ENCODE results near the gene TMC5. TPM values are rescaled to one million over a fixed set of nuclear protein-coding genes. Genes with fewer than 3 reads are reported as not detected.

TMC5 gene
- total RNA-seq, 1 donor from 2014 or later = not detected

DNA sequence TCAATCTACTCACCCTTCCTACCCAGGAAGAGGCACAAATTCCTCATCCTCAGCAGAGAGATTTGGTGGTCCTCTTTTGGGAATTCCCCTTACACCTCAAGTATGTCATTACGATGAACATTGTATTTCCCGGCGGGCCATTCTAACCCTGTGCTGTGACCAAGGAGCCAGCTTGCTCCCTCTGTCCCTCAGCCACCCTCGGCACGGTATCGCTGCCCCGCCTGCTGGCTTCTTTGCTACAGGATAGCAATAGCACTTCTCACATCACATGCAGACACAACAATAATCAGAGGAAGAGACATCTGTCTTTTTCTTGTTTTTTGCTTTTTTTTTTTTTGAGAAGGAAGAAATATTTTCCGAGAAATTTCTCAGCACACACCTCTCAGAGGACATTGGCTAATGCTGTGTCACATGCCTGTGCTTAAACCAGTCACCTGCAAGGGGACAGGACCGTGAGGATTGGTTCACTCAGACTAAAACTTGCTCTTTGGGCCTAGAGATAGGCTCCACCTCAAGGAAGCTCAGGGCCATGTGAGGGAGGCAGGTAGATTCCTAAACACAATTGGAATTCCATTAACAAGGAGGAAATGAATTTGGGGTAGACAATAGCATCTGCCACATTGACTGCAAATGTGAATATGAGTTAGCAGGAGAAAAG, 41.2 kb downstream of the TMC5 start:
- intact Hi-C loops (cut with micrococcal nuclease) = no loop called here
- no peak overlapping the region for H3K4me3 Mint-ChIP-seq

DNA sequence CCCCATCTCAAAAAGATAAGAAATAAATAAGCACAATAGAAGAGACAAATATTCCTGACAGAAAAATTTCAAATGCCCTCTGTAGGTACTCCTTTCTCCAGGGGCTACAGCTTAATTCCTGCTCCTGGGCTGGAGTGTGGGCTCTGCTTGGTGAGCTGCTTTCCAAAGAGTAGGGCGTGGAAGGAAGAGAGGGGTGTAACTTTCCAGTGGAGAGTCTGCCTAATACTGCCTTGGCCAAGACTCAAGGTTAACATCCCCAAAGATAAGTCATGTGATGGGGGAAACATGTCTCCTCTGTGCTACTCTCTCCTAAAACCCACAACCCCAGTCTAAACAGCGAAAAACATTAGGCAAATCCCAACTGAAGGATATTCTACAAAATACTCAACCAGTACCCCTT, 42.7 kb downstream of the TMC5 start:
- Mint-ChIP-seq H3K27me3 (peaks cover 8% of the 10 kb centered on the region), H3K4me1 (no peaks in the 10 kb centered on the region), H3K27ac (no peak overlapping the region), H3K9me3 (no peaks in the 10 kb centered on the region), H3K4me3 (no peak overlapping the region), H3K36me3 (ENCODE audit: low read depth) (no peaks in the 10 kb centered on the region)
- intact Hi-C loops (cut with micrococcal nuclease) = no loop called here
- DNase-seq = no peak

More for the DNA sequence above, 41.2 kb downstream of the TMC5 start:
- DNase-seq = no peak
- Mint-ChIP-seq H3K4me1 (no peaks in the 10 kb centered on the region), H3K9me3 (no peaks in the 10 kb centered on the region), H3K36me3 (ENCODE audit: low read depth) (no peaks in the 10 kb centered on the region), H3K27ac (no peak overlapping the region), H3K27me3 (peaks cover 8% of the 10 kb centered on the region)

DNA sequence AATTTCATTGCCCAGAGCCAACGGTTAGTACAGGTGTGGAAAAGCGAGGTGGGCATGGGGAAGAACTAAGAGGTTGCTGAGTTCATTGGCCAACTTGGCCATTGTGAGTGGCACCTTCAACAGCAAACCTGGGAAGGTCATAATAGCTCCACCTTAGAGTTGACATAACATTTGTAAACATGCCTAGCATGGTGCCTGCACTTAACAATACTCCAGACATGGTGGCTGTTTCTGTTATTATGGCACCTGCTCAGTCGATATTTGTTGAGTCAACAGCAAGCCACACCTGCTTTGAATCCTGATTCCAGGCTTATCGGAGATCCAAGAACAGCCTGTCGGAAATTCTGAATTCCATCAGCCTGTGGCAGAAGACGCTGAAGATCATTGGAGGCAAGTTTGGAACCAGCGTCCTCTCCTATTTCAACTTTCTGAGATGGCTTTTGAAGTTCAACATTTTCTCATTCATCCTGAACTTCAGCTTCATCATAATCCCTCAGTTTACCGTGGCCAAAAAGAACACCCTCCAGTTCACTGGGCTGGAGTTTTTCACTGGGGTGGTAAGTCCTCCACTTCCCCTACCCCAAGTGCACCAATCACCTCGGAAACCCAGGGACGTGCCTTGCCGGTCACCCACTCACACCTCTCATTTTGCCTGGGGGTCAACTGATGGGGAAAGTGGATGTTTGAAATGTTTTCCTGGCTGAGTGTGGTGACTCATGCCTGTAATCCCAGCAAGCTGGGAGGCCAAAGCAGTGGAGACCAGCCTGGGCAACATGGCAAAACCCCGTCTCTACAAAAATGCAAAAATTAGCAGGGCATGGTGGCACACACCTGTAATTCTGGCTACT, 46.0 kb downstream of the TMC5 start:
- Mint-ChIP-seq H3K4me1 (no peaks in the 10 kb centered on the region), H3K27ac (no peak overlapping the region), H3K27me3 (peaks cover 8% of the 10 kb centered on the region), H3K36me3 (ENCODE audit: low read depth) (no peaks in the 10 kb centered on the region), H3K9me3 (no peaks in the 10 kb centered on the region), H3K4me3 (no peak overlapping the region)
- no peak for DNase-seq
- intact Hi-C loops (cut with micrococcal nuclease) = no loop called here

DNA sequence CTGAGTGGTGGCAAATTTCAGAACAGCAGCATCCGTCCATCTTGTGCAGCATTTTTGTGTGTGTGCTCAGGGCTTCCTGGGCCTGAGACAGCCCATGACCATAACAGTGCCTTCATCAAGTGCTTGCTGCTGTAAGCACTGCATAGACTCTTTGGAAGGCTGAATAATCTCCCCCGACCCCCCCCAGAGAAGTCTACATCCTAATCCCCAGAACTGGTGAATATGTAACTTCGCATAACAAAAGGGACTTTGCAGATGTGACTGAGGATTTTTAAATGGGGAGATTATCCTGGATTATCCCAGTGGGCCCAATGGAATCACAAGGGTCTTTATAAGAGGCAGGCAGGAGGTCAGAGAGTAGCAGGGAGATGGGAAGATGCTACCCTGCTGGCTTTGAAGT, 50.6 kb downstream of the TMC5 start:
- Mint-ChIP-seq H3K27me3 (no peaks in the 10 kb centered on the region), H3K27ac (no peak overlapping the region)

DNA sequence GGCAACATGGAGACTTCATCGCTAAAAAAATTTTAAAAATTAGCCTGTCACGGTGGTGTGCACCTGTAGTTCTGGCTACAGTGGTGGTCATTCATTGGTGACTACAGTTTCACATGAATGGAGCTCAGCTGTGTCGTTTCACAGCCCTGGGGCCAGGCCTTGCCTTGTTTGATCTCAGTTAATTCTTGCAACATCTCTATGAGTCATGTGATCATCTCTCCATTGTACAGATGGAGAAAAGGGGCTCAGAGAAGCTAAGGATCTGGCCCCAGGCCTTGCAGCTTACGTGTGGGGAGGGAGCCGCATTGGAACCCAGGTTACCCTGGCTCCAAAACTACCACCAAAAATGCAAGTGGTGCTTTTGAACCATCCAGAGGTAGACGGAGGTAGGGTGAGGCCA, 54.8 kb downstream of the TMC5 start:
- Mint-ChIP-seq H3K4me3 (no peak overlapping the region), H3K4me1 (no peaks in the 10 kb centered on the region), H3K27ac (no peak overlapping the region), H3K9me3 (no peaks in the 10 kb centered on the region), H3K27me3 (no peaks in the 10 kb centered on the region), H3K36me3 (ENCODE audit: low read depth) (no peaks in the 10 kb centered on the region)
- intact Hi-C loops (cut with micrococcal nuclease) = no loop called here
- no peak for DNase-seq

More for the DNA sequence above, 50.6 kb downstream of the TMC5 start:
- H3K4me3 Mint-ChIP-seq = no peak overlapping the region
- H3K9me3 Mint-ChIP-seq = no peaks in the 10 kb centered on the region
- no peaks in the 10 kb centered on the region for H3K36me3 Mint-ChIP-seq (ENCODE audit: low read depth)
- intact Hi-C loops (cut with micrococcal nuclease) = no loop called here
- no peak for DNase-seq
- no peaks in the 10 kb centered on the region for H3K4me1 Mint-ChIP-seq

DNA sequence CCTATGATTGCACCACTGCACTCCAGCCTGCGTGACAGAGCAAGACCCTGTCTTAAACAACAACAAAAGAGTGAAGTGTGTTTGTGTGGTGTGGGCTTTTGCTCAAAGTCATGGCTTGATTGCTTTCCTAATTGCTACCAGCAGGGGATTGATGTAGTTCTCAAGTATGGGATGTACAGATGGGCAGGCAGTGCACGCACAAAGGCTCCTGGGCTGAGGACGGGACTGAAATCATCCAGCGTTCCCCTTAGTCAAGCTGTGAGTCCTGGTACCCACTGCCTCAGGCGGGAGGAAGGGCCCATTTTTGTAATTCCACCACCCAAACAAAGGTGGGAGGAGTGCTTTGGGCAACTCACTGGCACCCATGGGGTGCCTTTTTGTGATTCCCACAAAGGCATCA, 56.9 kb downstream of the TMC5 start:
- DNase-seq = no peak
- Mint-ChIP-seq H3K4me1 (no peaks in the 10 kb centered on the region), H3K27ac (no peak overlapping the region), H3K4me3 (no peak overlapping the region), H3K36me3 (ENCODE audit: low read depth) (no peaks in the 10 kb centered on the region), H3K9me3 (no peaks in the 10 kb centered on the region), H3K27me3 (peaks cover 2% of the 10 kb centered on the region)
- intact Hi-C loops (cut with micrococcal nuclease) = no loop called here

DNA sequence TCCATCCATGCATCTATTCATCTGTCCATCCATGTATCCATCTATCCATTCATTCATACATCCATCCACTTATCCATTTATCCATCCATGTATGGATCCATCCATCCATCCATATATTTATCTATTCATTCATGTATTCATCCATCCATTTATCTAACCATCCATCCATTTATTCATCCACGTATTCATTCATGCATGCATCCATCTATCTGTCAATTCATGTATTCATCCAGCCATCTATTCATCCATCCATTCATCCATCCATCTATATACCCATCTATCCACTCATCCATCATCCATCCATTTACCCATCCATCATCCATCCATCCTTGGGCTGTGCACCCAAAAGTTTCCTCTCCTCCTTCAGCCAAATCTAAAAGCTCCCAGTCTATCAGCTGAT, 60.8 kb downstream of the TMC5 start:
- no peak for DNase-seq
- Mint-ChIP-seq H3K36me3 (ENCODE audit: low read depth) (no peaks in the 10 kb centered on the region), H3K9me3 (no peaks in the 10 kb centered on the region), H3K27me3 (peaks cover 2% of the 10 kb centered on the region), H3K4me1 (no peaks in the 10 kb centered on the region), H3K27ac (no peak overlapping the region), H3K4me3 (no peak overlapping the region)
- intact Hi-C loops (cut with micrococcal nuclease) = no loop called here

DNA sequence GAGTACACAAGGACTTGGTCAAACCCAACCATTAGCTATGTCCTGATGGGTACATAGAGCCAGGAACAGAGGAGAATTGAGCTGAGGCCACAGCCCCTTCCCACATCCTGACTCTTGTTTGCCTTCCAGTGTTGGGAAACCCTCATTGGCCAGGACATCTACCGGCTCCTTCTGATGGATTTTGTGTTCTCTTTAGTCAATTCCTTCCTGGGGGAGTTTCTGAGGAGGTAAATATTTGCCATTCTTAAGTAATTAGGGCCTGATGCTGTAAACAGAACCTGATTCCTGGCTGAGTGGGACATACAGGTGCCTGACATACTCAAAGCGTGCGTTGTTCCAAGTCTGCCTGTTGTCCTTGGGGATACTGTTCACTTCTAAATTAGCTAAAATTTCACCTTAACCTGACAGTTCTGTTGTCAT, 61.6 kb downstream of the TMC5 start:
- DNase-seq = no peak
- intact Hi-C loops (cut with micrococcal nuclease) = no loop called here
- Mint-ChIP-seq H3K4me1 (no peaks in the 10 kb centered on the region), H3K27me3 (peaks cover 2% of the 10 kb centered on the region), H3K9me3 (no peaks in the 10 kb centered on the region), H3K27ac (no peak overlapping the region), H3K36me3 (ENCODE audit: low read depth) (no peaks in the 10 kb centered on the region), H3K4me3 (no peak overlapping the region)

DNA sequence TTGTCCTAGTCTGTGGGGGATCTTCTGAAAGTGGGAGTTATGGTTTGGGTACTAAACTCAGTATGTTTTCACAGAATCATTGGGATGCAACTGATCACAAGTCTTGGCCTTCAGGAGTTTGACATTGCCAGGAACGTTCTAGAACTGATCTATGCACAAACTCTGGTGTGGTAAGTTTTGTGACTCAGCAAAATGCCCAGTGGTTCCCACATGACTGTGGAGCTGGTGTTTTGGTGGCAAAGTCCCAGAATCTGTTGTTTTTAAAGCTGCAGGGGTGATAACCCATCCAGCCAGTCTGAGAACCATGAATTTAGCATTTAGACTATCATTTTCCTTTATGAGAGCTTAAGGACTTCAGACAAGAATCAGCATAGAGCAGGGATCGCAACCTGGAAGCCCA, 63.6 kb downstream of the TMC5 start:
- Mint-ChIP-seq H3K36me3 (ENCODE audit: low read depth) (no peaks in the 10 kb centered on the region), H3K9me3 (no peaks in the 10 kb centered on the region), H3K4me3 (no peak overlapping the region), H3K27ac (no peak overlapping the region), H3K4me1 (no peaks in the 10 kb centered on the region), H3K27me3 (peaks cover 2% of the 10 kb centered on the region)
- no peak for DNase-seq
- intact Hi-C loops (cut with micrococcal nuclease) = no loop called here

DNA sequence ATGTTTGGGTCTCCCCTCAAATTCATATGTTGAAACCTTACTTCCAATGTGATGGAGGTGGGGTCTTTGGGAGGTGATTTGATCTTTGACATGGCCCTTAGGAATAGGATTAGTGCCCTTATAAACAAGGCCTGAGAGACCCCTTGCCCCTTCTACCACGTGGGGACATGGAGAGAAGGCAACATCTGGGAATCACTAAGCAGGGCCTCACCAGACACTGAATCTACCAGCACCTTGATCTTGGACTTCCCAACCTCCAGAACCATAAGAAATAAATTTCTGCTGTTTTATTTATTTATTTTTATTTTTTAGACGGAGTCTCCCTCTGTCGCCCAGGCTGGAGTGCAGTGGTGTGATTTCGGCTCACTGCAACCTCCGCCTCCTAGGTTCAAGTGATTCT, 64.1 kb downstream of the TMC5 start:
- Mint-ChIP-seq H3K4me3 (no peak overlapping the region), H3K27me3 (peaks cover 2% of the 10 kb centered on the region), H3K4me1 (no peaks in the 10 kb centered on the region), H3K9me3 (no peaks in the 10 kb centered on the region), H3K27ac (no peak overlapping the region), H3K36me3 (ENCODE audit: low read depth) (no peaks in the 10 kb centered on the region)
- intact Hi-C loops (cut with micrococcal nuclease) = no loop called here
- no peak for DNase-seq

DNA sequence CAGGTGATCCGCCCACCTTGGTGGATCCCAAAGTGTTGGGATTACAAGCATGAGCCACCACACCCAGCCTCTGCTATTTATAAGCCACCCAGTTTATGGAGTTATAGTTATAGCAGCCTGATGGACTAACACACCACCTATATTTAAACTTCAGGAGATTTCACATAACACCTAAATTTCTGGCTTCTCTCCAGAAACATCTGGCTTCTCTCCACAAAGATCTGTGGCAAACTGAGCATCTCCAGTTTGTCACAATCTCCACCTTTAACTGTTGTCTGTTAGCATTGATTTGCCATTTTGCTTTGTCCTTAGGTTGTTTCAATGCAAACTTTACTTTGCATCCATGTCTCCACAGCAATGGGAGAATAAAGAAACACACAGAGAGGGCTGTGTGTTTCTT, 64.6 kb downstream of the TMC5 start:
- Mint-ChIP-seq H3K9me3 (no peaks in the 10 kb centered on the region), H3K36me3 (ENCODE audit: low read depth) (no peaks in the 10 kb centered on the region), H3K4me3 (no peak overlapping the region), H3K4me1 (no peaks in the 10 kb centered on the region), H3K27ac (no peak overlapping the region), H3K27me3 (peaks cover 2% of the 10 kb centered on the region)
- intact Hi-C loops (cut with micrococcal nuclease) = no loop called here
- DNase-seq = no peak

DNA sequence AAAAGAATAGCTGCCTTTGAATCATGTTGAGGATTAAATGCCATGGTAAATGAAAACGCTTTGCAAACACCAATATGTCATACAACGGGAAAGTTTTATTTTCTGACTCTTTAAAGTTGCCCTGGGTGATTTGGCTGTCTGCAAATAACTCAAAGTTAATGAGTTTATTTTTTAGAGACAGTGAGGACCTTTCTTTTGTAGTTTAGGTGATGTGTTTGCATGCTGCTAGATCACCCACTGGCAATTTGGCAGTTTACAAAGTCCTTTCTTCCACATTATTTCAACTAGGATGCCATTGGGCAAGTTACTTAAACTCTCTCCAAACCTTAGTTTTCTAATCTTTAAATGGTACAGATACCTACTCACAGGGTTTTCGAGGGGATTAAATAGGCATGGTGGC, 66.4 kb downstream of the TMC5 start:
- DNase-seq = no peak
- Mint-ChIP-seq H3K4me1 (no peaks in the 10 kb centered on the region), H3K36me3 (ENCODE audit: low read depth) (no peaks in the 10 kb centered on the region), H3K27ac (no peak overlapping the region), H3K4me3 (no peak overlapping the region), H3K9me3 (no peaks in the 10 kb centered on the region), H3K27me3 (no peaks in the 10 kb centered on the region)
- intact Hi-C loops (cut with micrococcal nuclease) = no loop called here

DNA sequence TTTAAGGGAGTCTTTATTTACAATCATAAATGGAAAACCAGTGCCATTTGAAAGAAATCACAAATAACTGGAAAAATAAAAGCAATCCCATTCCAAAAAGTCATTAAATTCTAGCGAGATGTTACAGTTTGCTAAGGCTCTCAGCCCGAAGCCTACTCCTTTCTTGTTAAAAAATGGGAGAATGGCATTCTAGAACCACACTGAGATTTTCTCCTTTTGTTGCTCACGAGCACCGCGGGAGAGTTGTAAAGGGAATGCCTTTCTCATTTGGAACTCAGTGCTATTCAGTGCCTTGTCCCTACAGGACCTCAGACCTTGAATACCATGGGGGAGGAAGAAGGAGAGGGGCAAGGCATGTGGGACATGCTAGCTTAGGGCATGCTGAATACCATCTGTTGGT, 67.9 kb downstream of the TMC5 start:
- H3K36me3 Mint-ChIP-seq (ENCODE audit: low read depth) = no peaks in the 10 kb centered on the region
- no peaks in the 10 kb centered on the region for H3K27me3 Mint-ChIP-seq
- H3K9me3 Mint-ChIP-seq = no peaks in the 10 kb centered on the region
- H3K4me1 Mint-ChIP-seq = no peaks in the 10 kb centered on the region
- no peak overlapping the region for H3K27ac Mint-ChIP-seq
- intact Hi-C loops (cut with micrococcal nuclease) = no loop called here
- no peak for DNase-seq
- no peak overlapping the region for H3K4me3 Mint-ChIP-seq

DNA sequence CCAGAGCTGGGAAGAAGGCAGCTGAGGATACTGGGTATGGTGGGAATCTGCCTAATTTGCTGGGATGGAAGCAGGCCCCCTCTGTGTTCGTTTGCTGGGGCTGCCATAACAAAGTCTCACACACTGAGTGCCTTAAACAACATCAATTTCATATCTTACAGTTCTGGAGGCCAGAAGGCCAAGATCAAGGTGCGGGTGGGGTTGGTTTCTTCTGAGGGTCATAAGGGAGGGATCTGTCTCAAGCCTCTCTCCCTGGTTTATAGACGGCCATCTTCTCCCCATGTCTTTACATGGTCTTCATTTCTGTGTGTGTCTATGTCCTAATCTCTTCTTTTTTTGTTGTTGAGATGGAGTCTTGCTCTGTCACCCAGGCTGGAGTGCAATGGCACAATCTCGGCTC, 68.4 kb downstream of the TMC5 start:
- Mint-ChIP-seq H3K36me3 (ENCODE audit: low read depth) (no peaks in the 10 kb centered on the region), H3K4me3 (no peak overlapping the region), H3K27ac (no peak overlapping the region), H3K9me3 (no peaks in the 10 kb centered on the region), H3K27me3 (no peaks in the 10 kb centered on the region), H3K4me1 (no peaks in the 10 kb centered on the region)
- intact Hi-C loops (cut with micrococcal nuclease) = no loop called here
- DNase-seq = no peak

All from activated CD4-positive, alpha-beta T cell treated with anti-CD3 and anti-CD28 coated beads, Interleukin-2, amount 10 ng/mL, durations not matched to agents 24 days and 14 days (primary cell).